DND-41 (cell line): ENCODE data around the gene RUNX2.

Experiments
- CTCF ChIP-seq: IDR thresholded peaks from 2 replicates; pipeline ENCODE4 v1.5.1; 2012; ENCODE audit warnings: borderline replicate concordance, low read length, moderate library complexity, mild to moderate bottlenecking; ENCODE audit not compliant: poor library complexity, severe bottlenecking; ENCODE audit errors: extremely low read depth
- EZH2 ChIP-seq: IDR thresholded peaks from 3 replicates; pipeline ENCODE4 v1.6.1; 2012; ENCODE audit warnings: borderline replicate concordance, low read depth, mild to moderate bottlenecking, moderate library complexity, low read length, inconsistent platforms; ENCODE audit not compliant: severe bottlenecking

- no peak for TF ChIP-seq CTCF
- TF ChIP-seq EZH2: no peak
These were observed 104.8 kb downstream of the RUNX2 start for GRCh38 chr6:45432977-45433376.
